ENCODE measurements around the gene CARD10. TPM values are rescaled to one million over a fixed set of nuclear protein-coding genes. Genes with fewer than 3 reads are reported as not detected.

CARD10 gene
- total and polyA plus RNA-seq, 2 of the 8 experiments (the other 6 are each of a cell fraction or from before 2014, with no cell fraction given), result 13.5 to 14.4 TPM

- no peak for TF ChIP-seq CHD7 (IDR thresholded peaks at IDR 0.05; ENCODE audit: insufficient replicate concordance, low read length)
- TF ChIP-seq CEBPB (IDR thresholded peaks at IDR 0.05; ENCODE audit: low read depth, low read length), result no peak
- no peak for TF ChIP-seq CTCF (IDR thresholded peaks at IDR 0.05; ENCODE audit: control extremely low read depth in 1 of 3, insufficient read depth in 1 of 3, low read depth in 1 of 3, low read length in 3 of 3)
- no peak for TF ChIP-seq TAF7 (optimal IDR thresholded peaks at IDR 0.05; ENCODE audit: borderline replicate concordance, low read depth, low read length)
- TF ChIP-seq BCL11A (IDR thresholded peaks at IDR 0.05; ENCODE audit: low read depth in 2 of 2, low read length in 2 of 2), result no peak
- no peak for TF ChIP-seq BACH1 (IDR thresholded peaks at IDR 0.05; ENCODE audit: low read length)
- TF ChIP-seq SUZ12 (IDR thresholded peaks at IDR 0.05; ENCODE audit: low read length), result no peak
- no peak for TF ChIP-seq RBBP5 (IDR thresholded peaks at IDR 0.05; ENCODE audit: borderline replicate concordance, low read depth, low read length)
Measured at GRCh38 chr22:37517826-37518450, 1.3 kb downstream of the CARD10 start (continued).
